CD14-positive monocyte (primary cell): ENCODE results near the gene RIMBP2. TPM values are rescaled to one million over a fixed set of nuclear protein-coding genes. Genes with fewer than 3 reads are reported as not detected.

Experiments used
- DNase-seq, 3 donors: peaks; one replicate each; pipeline ENCODE4 v3.0.0-alpha.2; 2011 to 2022
- H2AFZ ChIP-seq: 2 replicates; pipeline ENCODE4 v1.6.0; 2012; ENCODE audit warnings: mild to moderate bottlenecking, low read depth, low read length, inconsistent platforms; ENCODE audit not compliant: insufficient read depth, poor library complexity, severe bottlenecking
- H3K27ac ChIP-seq, 2 donors: 1 replicate in 1 of 2; 2 replicates in 1 of 2; pipeline ENCODE4 v1.5.1; 2012 to 2013; ENCODE audit warnings: low read length in 2 of 2, control low read depth in 1 of 2, inconsistent platforms in 1 of 2, low read depth in 1 of 2, mild to moderate bottlenecking in 1 of 2
- H3K27me3 ChIP-seq, 2 donors: one replicate each; pipeline versions ENCODE4 v1.6.0 to v1.6.1; 2011 to 2013; ENCODE audit warnings: low read length in 2 of 2; ENCODE audit not compliant: control insufficient read depth in 2 of 2, insufficient read depth in 2 of 2
- H3K36me3 ChIP-seq, 2 donors: replicated peaks in 1 of 2; 1 replicate in 1 of 2; 2 replicates in 1 of 2; pipeline versions ENCODE4 v1.5.1 to v1.6.1; 2012 to 2013; ENCODE audit warnings: low read length in 2 of 2, control low read depth in 1 of 2, inconsistent platforms in 1 of 2, mild to moderate bottlenecking in 1 of 2; ENCODE audit not compliant: insufficient read depth in 2 of 2, control insufficient read depth in 1 of 2
- H3K4me1 ChIP-seq, 2 donors: 1 replicate in 1 of 2; 2 replicates in 1 of 2; pipeline versions ENCODE4 v1.5.1 to v1.6.1; 2012 to 2013; ENCODE audit warnings: low read length in 2 of 2, control low read depth in 1 of 2, inconsistent platforms in 1 of 2, mild to moderate bottlenecking in 1 of 2, moderate library complexity in 1 of 2; ENCODE audit not compliant: insufficient read depth in 2 of 2, control insufficient read depth in 1 of 2
- H3K4me2 ChIP-seq: replicated peaks from 2 replicates; pipeline ENCODE3; 2012; ENCODE audit warnings: low read length, moderate library complexity, mild to moderate bottlenecking; ENCODE audit not compliant: poor library complexity, severe bottlenecking; ENCODE audit errors: extremely low read depth
- H3K4me3 ChIP-seq, 3 experiments: fragments of 200-600 bp in 1 of 3; sonication (generic) in 1 of 3; replicated peaks in 1 of 3; 1 replicate in 2 of 3; 2 replicates in 1 of 3; pipeline ENCODE4 v1.5.1; 2011 to 2013; ENCODE audit warnings: low read length in 3 of 3, mild to moderate bottlenecking in 3 of 3, control low read depth in 2 of 3, low read depth in 2 of 3, inconsistent platforms in 1 of 3, moderate library complexity in 1 of 3
- H3K79me2 ChIP-seq: 2 replicates; pipeline ENCODE4 v1.6.0; 2012; ENCODE audit warnings: mild to moderate bottlenecking, control low read depth, inconsistent platforms, low read length, moderate library complexity; ENCODE audit not compliant: insufficient read depth
- H3K9ac ChIP-seq: 2 replicates; pipeline ENCODE4 v1.6.0; 2017; ENCODE audit warnings: low read length, mild to moderate bottlenecking; ENCODE audit not compliant: insufficient read depth, poor library complexity, severe bottlenecking
- H3K9me3 ChIP-seq, 2 donors: replicated peaks in 1 of 2; 1 replicate in 1 of 2; 2 replicates in 1 of 2; pipeline versions ENCODE4 v1.5.1 to v1.6.1; 2012 to 2013; ENCODE audit warnings: low read length in 2 of 2, control low read depth in 1 of 2; ENCODE audit not compliant: control insufficient read depth in 1 of 2, insufficient read depth in 1 of 2
- H4K20me1 ChIP-seq: 2 replicates; pipeline ENCODE4 v1.6.0; 2012; ENCODE audit warnings: mild to moderate bottlenecking, low read length, control low read depth, moderate library complexity; ENCODE audit not compliant: insufficient read depth
- H3K27ac Mint-ChIP-seq, 7 donors: one replicate each; pipeline ENCODE4 v1.8.0; 2020; ENCODE audit warnings: mild to moderate bottlenecking in 7 of 7, mixed read lengths in 7 of 7, moderate library complexity in 6 of 7, inconsistent platforms in 2 of 7
- H3K27me3 Mint-ChIP-seq, 3 donors: one replicate each; pipeline ENCODE4 v1.8.0; 2021 to 2022; ENCODE audit warnings: low read depth in 3 of 3, mild to moderate bottlenecking in 3 of 3, mixed read lengths in 3 of 3, moderate library complexity in 3 of 3, inconsistent platforms in 1 of 3
- H3K36me3 Mint-ChIP-seq, 2 donors: one replicate each; pipeline ENCODE4 v1.8.0; 2020; ENCODE audit warnings: mixed read lengths in 2 of 2, inconsistent platforms in 1 of 2, mild to moderate bottlenecking in 1 of 2
- H3K4me1 Mint-ChIP-seq: one replicate; pipeline ENCODE4 v1.8.0; 2020; ENCODE audit warnings: mild to moderate bottlenecking, mixed read lengths
- H3K4me3 Mint-ChIP-seq, 2 donors: one replicate each; pipeline ENCODE4 v1.8.0; 2020; ENCODE audit warnings: mild to moderate bottlenecking in 2 of 2, mixed read lengths in 2 of 2, moderate library complexity in 1 of 2
- H3K9me3 Mint-ChIP-seq, 7 donors: one replicate each; pipeline ENCODE4 v1.8.0; 2020 to 2022; ENCODE audit warnings: mixed read lengths in 7 of 7, mild to moderate bottlenecking in 6 of 7, moderate library complexity in 6 of 7, inconsistent platforms in 2 of 7
- CTCF ChIP-seq: fragments of 200-600 bp; IDR thresholded peaks from one replicate; pipeline ENCODE4 v1.8.0; 2022; ENCODE audit warnings: antibody characterized with exemption, mild to moderate bottlenecking
- WGBS: methylation state at CpG from one replicate; pipeline ENCODE4 v1.1.5; 2013; ENCODE audit warnings: missing lambda C conversion rate; ENCODE audit not compliant: insufficient coverage; 5-methylcytosine and 5-hydroxymethylcytosine counted together
- intact Hi-C, 2 donors: fragments of 100-400 bp; cut with micrococcal nuclease; formaldehyde crosslinking; loops; one replicate each; pipeline versions ENCODE4 v1.15.0 to v1.15.1; 2023
- polyA plus RNA-seq, 3 donors: library from polyadenylated mRNA; depleted of rRNA in 1 of 3; unstranded in 2 of 3; stranded (reverse) in 1 of 3; fragments of 300-500 nt in 2 of 3; fragments of >200 nt in 1 of 3; fragmentation: Illumina TruSeq in 2 of 3; gene quantifications; 1 replicate in 2 of 3; 2 replicates in 1 of 3; pipeline ENCODE4 v1.2.3, GENCODE V29; 2012 to 2021

The RIMBP2 gene
- polyA plus RNA-seq, 3 donors: not detected

DNA sequence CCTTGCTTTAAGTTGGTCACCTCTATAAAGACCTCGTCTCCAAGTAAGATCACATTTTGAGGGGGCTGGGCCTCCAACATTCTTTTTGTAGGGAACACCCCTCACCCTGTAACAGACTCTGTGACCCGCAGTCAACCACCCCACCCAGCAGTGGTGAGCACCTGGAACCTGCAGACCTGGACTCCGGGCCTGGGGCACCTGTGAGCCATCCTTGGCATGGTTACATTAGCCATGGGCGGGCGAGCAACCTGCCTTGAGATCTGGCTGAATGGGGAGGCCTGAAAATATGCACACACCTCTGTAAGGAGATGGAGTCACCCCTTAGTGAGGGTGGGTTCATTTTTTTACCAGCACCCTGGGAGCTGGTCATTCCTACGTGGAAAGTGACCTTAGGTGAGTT is 95.3 kb downstream of the RIMBP2 start:
- H3K9me3 ChIP-seq: no peaks in the 10 kb centered on the region
- H3K4me2 ChIP-seq: no peak overlapping the region
- no peak overlapping the region for H2AFZ ChIP-seq
- H3K27ac ChIP-seq: no peak overlapping the region
- Mint-ChIP-seq H3K27me3 (peaks cover 0 to 5% (median 2%) of the 10 kb centered on the region in 3 donors), H3K4me3 (no peak overlapping the region), H3K4me1 (no peaks in the 10 kb centered on the region), H3K9me3 (peaks cover 0 to 14% (median 2%) of the 10 kb centered on the region in 7 donors), H3K36me3 (no peaks in the 10 kb centered on the region), H3K27ac (no peak overlapping the region)
- DNase-seq: no peak
- no peaks in the 10 kb centered on the region for H3K27me3 ChIP-seq
- TF ChIP-seq CTCF: no peak
- intact Hi-C loops: no loop called here
- H3K36me3 ChIP-seq: no peaks in the 10 kb centered on the region
- 79% methylated on average over 4 of the region's 6 CpGs for WGBS
- no peaks in the 10 kb centered on the region for H3K4me1 ChIP-seq
- no peaks in the 10 kb centered on the region for H3K79me2 ChIP-seq
- H3K9ac ChIP-seq: no peak overlapping the region
- H4K20me1 ChIP-seq: no peaks in the 10 kb centered on the region
- H3K4me3 ChIP-seq: no peak overlapping the region

DNA sequence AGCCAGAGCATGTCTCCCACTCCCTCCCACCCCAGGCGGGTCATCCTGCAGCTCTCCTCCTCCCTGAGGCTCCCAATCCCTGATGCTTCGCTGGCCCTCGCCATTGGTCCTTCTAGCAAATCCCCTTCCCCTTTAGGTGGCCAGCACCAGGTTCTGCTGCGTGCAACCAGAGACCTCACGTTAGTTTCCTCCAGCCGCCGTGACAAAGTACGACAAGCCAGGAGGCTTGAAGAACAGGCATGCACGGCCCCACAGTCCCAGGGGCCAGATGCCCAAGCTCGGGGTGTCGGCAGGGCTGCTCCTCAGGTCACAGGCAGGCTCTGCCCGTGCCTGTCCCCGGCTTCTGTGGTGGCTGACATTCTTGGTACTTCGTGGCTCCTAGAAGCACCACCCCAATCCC is 95.8 kb downstream of the RIMBP2 start:
- peaks cover 0 to 5% (median 2%) of the 10 kb centered on the region in 3 donors for H3K27me3 Mint-ChIP-seq
- H3K9me3 ChIP-seq: no peaks in the 10 kb centered on the region
- no peak overlapping the region for H3K9ac ChIP-seq
- H3K36me3 Mint-ChIP-seq: no peaks in the 10 kb centered on the region
- H3K4me2 ChIP-seq: no peak overlapping the region
- no peak overlapping the region for H3K27ac Mint-ChIP-seq
- no peak overlapping the region for H3K4me3 ChIP-seq
- WGBS: 95% methylated on average over 14 of the region's 14 CpGs
- H3K9me3 Mint-ChIP-seq: peaks cover 0 to 14% (median 1%) of the 10 kb centered on the region in 7 donors
- no peak for DNase-seq
- intact Hi-C loops: no loop called here
- H3K4me1 ChIP-seq: no peaks in the 10 kb centered on the region
- no peak overlapping the region for H2AFZ ChIP-seq
- no peak overlapping the region for H3K27ac ChIP-seq
- TF ChIP-seq CTCF: no peak
- H3K4me1 Mint-ChIP-seq: no peaks in the 10 kb centered on the region
- no peaks in the 10 kb centered on the region for H3K27me3 ChIP-seq
- H3K79me2 ChIP-seq: no peaks in the 10 kb centered on the region
- H3K36me3 ChIP-seq: no peaks in the 10 kb centered on the region
- H4K20me1 ChIP-seq: no peaks in the 10 kb centered on the region
- no peak overlapping the region for H3K4me3 Mint-ChIP-seq
